Measurements from ENCODE around the gene SLC16A8. TPM values are rescaled to one million over a fixed set of nuclear protein-coding genes. Genes with fewer than 3 reads are reported as not detected.

The SLC16A8 gene
- total RNA-seq, 4 donors from 2014 or later: 0.29 to 0.65 (median 0.33) TPM; not detected in 1

DNA sequence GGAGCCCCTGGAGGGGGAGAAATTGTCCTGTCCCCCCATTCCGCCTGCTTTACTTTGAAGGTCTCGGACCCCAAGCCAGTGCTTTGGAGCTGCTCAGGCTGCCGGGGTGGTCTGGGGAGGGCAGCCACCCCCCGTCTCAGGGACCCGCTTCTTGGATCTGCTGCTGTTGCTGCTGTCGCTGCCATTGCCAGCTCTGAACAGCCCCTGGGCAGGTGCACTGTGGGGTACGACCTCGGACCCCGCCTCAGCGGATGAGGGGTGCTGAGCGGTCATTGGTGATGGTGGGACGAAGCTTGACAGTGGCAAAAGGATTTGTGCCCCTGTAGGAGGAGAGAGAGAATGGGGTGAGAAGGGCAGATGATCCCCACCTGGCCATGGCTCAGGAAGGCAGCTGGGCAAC is 1.1 kb upstream of the SLC16A8 start:
- H3K4me1 ChIP-seq: peaks cover 27 to 47% (median 41%) of the 10 kb centered on the region in 4 donors
- H3K27ac ChIP-seq (replicated peaks in 1 of 4): no peak overlapping the region
- no peak for DNase-seq (ENCODE audit: extremely low spot score)

DNA sequence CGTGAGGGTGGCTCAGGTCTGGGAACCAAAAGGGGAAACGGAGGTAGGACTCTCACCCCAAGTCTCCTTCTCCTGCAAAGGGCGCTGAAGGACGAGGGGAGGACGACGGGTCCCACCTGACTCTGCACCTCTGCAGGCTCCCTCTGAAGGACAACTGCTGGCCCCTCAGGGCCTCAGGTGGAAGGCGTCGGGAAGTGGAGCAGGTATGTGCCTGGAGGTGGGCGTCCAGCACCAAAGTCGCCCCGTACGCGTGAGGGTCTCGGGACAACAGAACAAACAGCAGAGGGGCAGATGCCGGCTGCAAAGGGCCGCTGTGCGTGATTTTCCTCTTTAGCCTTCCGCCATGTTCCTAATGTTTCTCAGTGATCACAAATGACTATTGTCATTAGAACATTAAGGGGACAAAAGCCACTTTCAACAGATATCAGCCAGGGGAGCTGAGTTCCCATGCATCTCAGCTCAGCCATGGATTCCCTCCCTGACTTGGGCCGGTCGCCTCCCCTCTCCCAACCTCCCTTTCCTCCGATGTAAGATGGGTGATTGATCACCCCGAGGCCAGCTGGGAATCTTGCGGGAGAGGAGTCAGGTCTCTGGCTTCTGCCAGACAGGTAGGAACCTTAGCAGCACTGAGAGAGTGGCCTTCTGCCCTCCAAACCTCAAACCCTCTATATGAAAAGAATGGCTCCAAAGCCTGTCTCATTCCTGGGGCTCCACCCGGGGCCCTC is 836 bp downstream of the SLC16A8 start:
- Histone ChIP-seq H3K4me1 (peaks cover 21 to 32% (median 27%) of the 10 kb centered on the region in 4 donors), H3K4me3 (no peak overlapping the region), H3K36me3 (peaks cover 0 to 14% (median 0%) of the 10 kb centered on the region in 4 donors), H3K27me3 (peaks cover 0 to 65% (median 23%) of the 10 kb centered on the region in 4 donors), H3K9me3 (no peaks in the 10 kb centered on the region), H3K27ac (replicated peaks in 1 of 4) (no peak overlapping the region)
- no peak for DNase-seq (ENCODE audit: extremely low spot score)
- TF ChIP-seq POLR2AphosphoS5 (IDR thresholded peaks at IDR 0.05) (no peak), EP300 (IDR thresholded peaks at IDR 0.05) (no peak), POLR2A (IDR thresholded peaks at IDR 0.05; ENCODE audit: low read depth) (no peak)
- TF ChIP-seq, protein P1, sequence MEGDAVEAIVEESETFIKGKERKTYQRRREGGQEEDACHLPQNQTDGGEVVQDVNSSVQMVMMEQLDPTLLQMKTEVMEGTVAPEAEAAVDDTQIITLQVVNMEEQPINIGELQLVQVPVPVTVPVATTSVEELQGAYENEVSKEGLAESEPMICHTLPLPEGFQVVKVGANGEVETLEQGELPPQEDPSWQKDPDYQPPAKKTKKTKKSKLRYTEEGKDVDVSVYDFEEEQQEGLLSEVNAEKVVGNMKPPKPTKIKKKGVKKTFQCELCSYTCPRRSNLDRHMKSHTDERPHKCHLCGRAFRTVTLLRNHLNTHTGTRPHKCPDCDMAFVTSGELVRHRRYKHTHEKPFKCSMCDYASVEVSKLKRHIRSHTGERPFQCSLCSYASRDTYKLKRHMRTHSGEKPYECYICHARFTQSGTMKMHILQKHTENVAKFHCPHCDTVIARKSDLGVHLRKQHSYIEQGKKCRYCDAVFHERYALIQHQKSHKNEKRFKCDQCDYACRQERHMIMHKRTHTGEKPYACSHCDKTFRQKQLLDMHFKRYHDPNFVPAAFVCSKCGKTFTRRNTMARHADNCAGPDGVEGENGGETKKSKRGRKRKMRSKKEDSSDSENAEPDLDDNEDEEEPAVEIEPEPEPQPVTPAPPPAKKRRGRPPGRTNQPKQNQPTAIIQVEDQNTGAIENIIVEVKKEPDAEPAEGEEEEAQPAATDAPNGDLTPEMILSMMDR (IDR thresholded peaks at IDR 0.05): no peak
- intact Hi-C loops (cut with DNase I): no loop called here
- WGBS: 84% methylated on average over 23 of the region's 24 CpGs

More for the DNA sequence above, 1.1 kb upstream of the SLC16A8 start:
- Histone ChIP-seq H3K9me3 (no peaks in the 10 kb centered on the region), H3K27me3 (peaks cover 0 to 81% (median 33%) of the 10 kb centered on the region in 4 donors), H3K4me3 (no peak overlapping the region), H3K36me3 (peaks cover 0 to 14% (median 0%) of the 10 kb centered on the region in 4 donors)
- intact Hi-C loops (cut with DNase I): no loop called here
- WGBS: 100% methylated on average over 1 of the region's 12 CpGs
- TF ChIP-seq, protein P1 (IDR thresholded peaks at IDR 0.05): no peak
- TF ChIP-seq POLR2A (IDR thresholded peaks at IDR 0.05; ENCODE audit: low read depth) (no peak), EP300 (IDR thresholded peaks at IDR 0.05) (no peak), POLR2AphosphoS5 (IDR thresholded peaks at IDR 0.05) (no peak)

DNA sequence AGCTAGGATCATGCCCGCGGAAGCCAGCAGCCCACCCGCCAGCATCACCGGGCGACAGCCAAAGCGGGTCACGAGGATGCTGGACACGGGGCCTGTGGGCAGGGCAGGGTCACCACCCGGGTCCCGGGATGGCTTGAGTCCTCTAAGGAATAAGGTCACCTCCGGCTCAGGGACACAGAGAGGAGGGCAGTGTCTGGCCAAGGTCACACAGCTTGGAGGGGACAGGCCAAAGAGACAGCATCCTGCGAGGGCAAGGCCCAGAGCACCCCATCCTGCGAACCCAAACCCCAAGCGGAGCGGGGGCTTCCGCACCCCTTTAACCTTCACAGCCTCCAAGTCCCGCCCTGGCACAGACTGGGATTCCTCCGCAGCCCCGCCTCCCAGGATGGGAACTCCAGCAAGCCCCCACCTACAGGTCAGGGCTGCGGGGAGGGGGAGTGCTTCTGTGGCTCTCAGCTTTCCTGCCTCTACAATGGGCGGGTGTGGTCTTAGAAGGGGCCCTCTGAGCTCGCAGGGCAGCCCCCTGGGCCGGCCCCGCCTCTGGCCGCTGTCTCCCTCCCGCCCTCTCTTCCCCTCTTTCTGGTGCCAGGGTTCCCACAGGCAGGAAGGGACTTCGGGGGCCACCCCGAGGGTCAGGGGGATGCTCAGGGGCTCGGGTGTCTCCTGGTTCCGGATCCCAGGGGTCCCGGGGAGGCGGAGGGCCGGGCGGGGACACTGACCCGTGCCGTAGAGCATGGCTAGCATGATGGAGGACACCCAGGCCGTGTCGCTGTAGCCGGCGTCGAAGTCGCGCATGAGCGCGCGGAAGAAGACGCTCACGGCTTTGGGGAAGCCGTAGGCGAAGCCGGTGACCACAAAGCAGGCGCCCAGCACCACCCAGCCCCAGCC is 1.8 kb downstream of the SLC16A8 start:
- peaks cover 0 to 14% (median 0%) of the 10 kb centered on the region in 4 donors for H3K36me3 ChIP-seq
- no peak for TF ChIP-seq POLR2A (IDR thresholded peaks at IDR 0.05; ENCODE audit: low read depth)
- TF ChIP-seq POLR2AphosphoS5 (IDR thresholded peaks at IDR 0.05): no peak
- no peak for TF ChIP-seq EP300 (IDR thresholded peaks at IDR 0.05)
- TF ChIP-seq, protein P1 (IDR thresholded peaks at IDR 0.05): no peak
- no peak overlapping the region for H3K27ac ChIP-seq (replicated peaks in 1 of 4)
- H3K4me3 ChIP-seq: peak overlapping the region; percentile 45 to 58 (median 50)
- no peak for DNase-seq (ENCODE audit: extremely low spot score)
- H3K4me1 ChIP-seq: peaks cover 21 to 28% (median 27%) of the 10 kb centered on the region in 4 donors
- peaks cover 0 to 60% (median 23%) of the 10 kb centered on the region in 4 donors for H3K27me3 ChIP-seq
- no peaks in the 10 kb centered on the region for H3K9me3 ChIP-seq
- intact Hi-C loops (cut with DNase I): no loop called here
- WGBS: 33% methylated on average over 30 of the region's 52 CpGs

DNA sequence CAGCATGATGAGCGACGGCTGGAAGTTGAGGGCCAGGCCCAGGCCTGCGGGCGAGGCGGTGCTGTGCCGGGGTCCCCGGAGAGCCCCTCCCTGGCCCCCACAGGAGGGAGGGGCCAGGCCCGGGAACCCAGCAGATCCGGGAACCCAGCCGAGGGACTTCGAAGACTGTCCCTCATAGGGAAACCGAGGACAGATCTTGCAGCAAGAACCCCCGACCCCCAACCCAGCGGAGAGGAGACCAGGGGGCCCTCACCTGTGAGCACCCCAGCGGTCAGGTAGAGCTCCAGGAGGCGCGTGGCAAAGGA is 2.4 kb downstream of the SLC16A8 start:
- Histone ChIP-seq H3K9me3 (no peaks in the 10 kb centered on the region), H3K27ac (replicated peaks in 1 of 4) (no peak overlapping the region), H3K36me3 (peaks cover 0 to 14% (median 0%) of the 10 kb centered on the region in 4 donors), H3K4me1 (peaks cover 21 to 28% (median 27%) of the 10 kb centered on the region in 4 donors), H3K4me3 (peak overlapping the region; percentile 45 to 58 (median 50)), H3K27me3 (peaks cover 0 to 60% (median 23%) of the 10 kb centered on the region in 4 donors)
- intact Hi-C loops (cut with DNase I): no loop called here
- no peak for DNase-seq (ENCODE audit: extremely low spot score)
- TF ChIP-seq EP300 (IDR thresholded peaks at IDR 0.05) (no peak), POLR2A (IDR thresholded peaks at IDR 0.05; ENCODE audit: low read depth) (no peak), POLR2AphosphoS5 (IDR thresholded peaks at IDR 0.05) (no peak)
- TF ChIP-seq, protein P1 (IDR thresholded peaks at IDR 0.05): no peak
- WGBS: no CpG with 5 or more reads among the region's 17 CpGs

Data from esophagus muscularis mucosa (tissue), 4 donors.